HL-60 (cell line): Measurements from ENCODE around the gene PRRX1.

Experiments
- DNase-seq, 2 experiments: peaks; one replicate each; pipeline ENCODE4 v3.0.0-alpha.2; 2010 to 2020; ENCODE audit warnings: low read depth in 1 of 2, low spot score in 1 of 2
- H3K27ac ChIP-seq: fragments of 250-450 bp; sonication (Bioruptor Pico); replicated peaks from 2 replicates; pipeline ENCODE4 v1.5.1; 2020; ENCODE audit warnings: mild to moderate bottlenecking, moderate library complexity
- H3K27me3 ChIP-seq: fragments of 250-450 bp; sonication (Bioruptor Pico); 2 replicates; pipeline ENCODE4 v1.5.1; 2021; ENCODE audit warnings: mild to moderate bottlenecking, moderate library complexity; ENCODE audit not compliant: insufficient read depth, poor library complexity, severe bottlenecking
- H3K4me3 ChIP-seq: replicated peaks from 2 replicates; pipeline ENCODE4 v1.5.1; 2011; ENCODE audit warnings: mild to moderate bottlenecking, control low read depth, low read length; ENCODE audit not compliant: insufficient read depth
- CTCF ChIP-seq: IDR thresholded peaks from one replicate; pipeline ENCODE4 v1.5.1; 2011; ENCODE audit warnings: low read length, control low read depth, inconsistent platforms; ENCODE audit not compliant: insufficient read depth
- GABPA ChIP-seq: IDR thresholded peaks from 2 replicates; pipeline ENCODE4 v1.6.1; 2012; ENCODE audit warnings: low read depth
- POLR2AphosphoS5 ChIP-seq: IDR thresholded peaks from 2 replicates; pipeline ENCODE4 v1.6.1; 2012; ENCODE audit warnings: low read depth
- REST ChIP-seq: IDR thresholded peaks from 2 replicates; pipeline ENCODE4 v1.6.1; 2012; ENCODE audit warnings: low read depth; ENCODE audit not compliant: insufficient replicate concordance
- SPI1 ChIP-seq: IDR thresholded peaks from 2 replicates; pipeline ENCODE4 v1.6.1; 2012; ENCODE audit warnings: low read depth, mild to moderate bottlenecking, borderline replicate concordance

Gene PRRX1

GRCh38 chr1:170732252-170732588 is 68.3 kb downstream of the PRRX1 start:
- no peak for DNase-seq
- Histone ChIP-seq H3K27ac (no peak overlapping the region), H3K27me3 (no peaks in the 10 kb centered on the region), H3K4me3 (no peak overlapping the region)
- no peak for TF ChIP-seq REST

GRCh38 chr1:170734412-170735175 is 70.7 kb downstream of the PRRX1 start:
- no peak for DNase-seq
- no peaks in the 10 kb centered on the region for H3K27me3 ChIP-seq
- H3K4me3 ChIP-seq = no peak overlapping the region
- H3K27ac ChIP-seq = no peak overlapping the region
- TF ChIP-seq GABPA (no peak), POLR2AphosphoS5 (no peak), REST (no peak), SPI1 (no peak), CTCF (no peak)

- no peak for TF ChIP-seq SPI1
- no peak for TF ChIP-seq REST
- no peak for TF ChIP-seq CTCF
- no peak for TF ChIP-seq POLR2AphosphoS5
- TF ChIP-seq GABPA = no peak
- no peaks in the 10 kb centered on the region for H3K27me3 ChIP-seq
- no peak for DNase-seq
- H3K4me3 ChIP-seq = no peak overlapping the region
- no peak overlapping the region for H3K27ac ChIP-seq
Measured at GRCh38 chr1:170735366-170736263, 71.7 kb downstream of the PRRX1 start.
